Neural cell (in vitro differentiated cells): ENCODE results near the gene SOHLH1. TPM values are rescaled to one million over a fixed set of nuclear protein-coding genes. Genes with fewer than 3 reads are reported as not detected.

Experiments used
- H2AFZ ChIP-seq: fragments of 200-600, 300-800 bp; sonication (generic), shearing (Covaris generic); 2 replicates; pipeline ENCODE4 v1.6.0; 2014; ENCODE audit warnings: low read depth, mild to moderate bottlenecking, antibody characterized with exemption, low read length, moderate library complexity
- H3F3A ChIP-seq: fragments of 200-600 bp; shearing (Covaris generic); 2 replicates; pipeline ENCODE4 v1.6.1; 2016; ENCODE audit warnings: mild to moderate bottlenecking, moderate library complexity, mixed read lengths, antibody characterized with exemption, low read length; ENCODE audit not compliant: insufficient read depth, poor library complexity, severe bottlenecking
- H3K27ac ChIP-seq: fragments of 200-600, 300-800 bp; sonication (generic), shearing (Covaris generic); 2 replicates; pipeline ENCODE4 v1.5.1; 2014; ENCODE audit warnings: mild to moderate bottlenecking, low read length, moderate library complexity
- H3K27me3 ChIP-seq: fragments of 300-800, 200-600 bp; sonication (generic), shearing (Covaris generic); 2 replicates; pipeline ENCODE4 v1.6.0; 2014; ENCODE audit warnings: mild to moderate bottlenecking, low read depth, low read length, moderate library complexity; ENCODE audit not compliant: insufficient read depth
- H3K36me3 ChIP-seq: fragments of 300-800, 200-600 bp; sonication (generic), shearing (Covaris generic); 2 replicates; pipeline ENCODE4 v1.5.1; 2014; ENCODE audit warnings: mild to moderate bottlenecking, antibody characterized with exemption, low read length, moderate library complexity; ENCODE audit not compliant: insufficient read depth
- H3K4me2 ChIP-seq: fragments of 300-800, 200-600 bp; sonication (generic), shearing (Covaris generic); 2 replicates; pipeline ENCODE4 v1.6.0; 2014; ENCODE audit warnings: mild to moderate bottlenecking, low read length
- H3K4me3 ChIP-seq: fragments of 300-800, 200-600 bp; sonication (generic), shearing (Covaris generic); 2 replicates; pipeline ENCODE4 v1.5.1; 2014; ENCODE audit warnings: mild to moderate bottlenecking, low read length, moderate library complexity
- H3K79me2 ChIP-seq: fragments of 200-600 bp; shearing (Covaris generic); replicated peaks from 2 replicates; pipeline ENCODE4 v1.6.0; 2014; ENCODE audit warnings: mild to moderate bottlenecking, low read length, moderate library complexity; ENCODE audit not compliant: insufficient read depth
- H3K9ac ChIP-seq: fragments of 300-800, 200-600 bp; sonication (generic), shearing (Covaris generic); 2 replicates; pipeline ENCODE4 v1.6.1; 2016; ENCODE audit warnings: mild to moderate bottlenecking, low read length, mixed read lengths
- H3K9me2 ChIP-seq: fragments of 200-600 bp; shearing (Covaris generic); 2 replicates; pipeline ENCODE4 v1.6.1; 2016; ENCODE audit warnings: mild to moderate bottlenecking, low read length, mixed read lengths; ENCODE audit not compliant: insufficient read depth
- H3K9me3 ChIP-seq: fragments of 200-600, 300-800 bp; sonication (generic), shearing (Covaris generic); 2 replicates; pipeline ENCODE4 v1.6.1; 2016; ENCODE audit warnings: mild to moderate bottlenecking, mixed run types, low read length, moderate library complexity, mixed read lengths
- H4K20me1 ChIP-seq: fragments of 200-600 bp; shearing (Covaris generic); 2 replicates; pipeline ENCODE4 v1.6.1; 2016; ENCODE audit warnings: mild to moderate bottlenecking, mixed run types; ENCODE audit not compliant: insufficient read depth
- CTCF ChIP-seq: fragments of 450-650 bp; IDR thresholded peaks from 2 replicates; pipeline ENCODE4 v1.5.1; 2014; ENCODE audit warnings: antibody characterized with exemption, mild to moderate bottlenecking, moderate library complexity; ENCODE audit not compliant: poor library complexity, severe bottlenecking
- EP300 ChIP-seq: fragments of 450-650 bp; conservative IDR thresholded peaks from 2 replicates; pipeline ENCODE4 v1.6.1; 2014; ENCODE audit warnings: antibody characterized with exemption, mild to moderate bottlenecking, moderate library complexity; ENCODE audit not compliant: poor library complexity, severe bottlenecking
- EZH2 ChIP-seq: fragments of 200-600, 300-800 bp; shearing (Covaris generic), sonication (generic); IDR thresholded peaks from 2 replicates; pipeline ENCODE4 v1.6.1; 2014; ENCODE audit warnings: antibody characterized with exemption, low read length, borderline replicate concordance, mild to moderate bottlenecking; ENCODE audit not compliant: insufficient read depth, poor library complexity, severe bottlenecking
- MXI1 ChIP-seq: fragments of 450-650 bp; conservative IDR thresholded peaks from 2 replicates; pipeline ENCODE4 v1.6.1; 2014; ENCODE audit warnings: antibody characterized with exemption, mild to moderate bottlenecking; ENCODE audit not compliant: poor library complexity, severe bottlenecking
- POLR2AphosphoS5 ChIP-seq: IDR thresholded peaks from 2 replicates; pipeline ENCODE4 v1.6.1; 2012
- RAD21 ChIP-seq: fragments of 450-650 bp; conservative IDR thresholded peaks from 2 replicates; pipeline ENCODE4 v1.6.1; 2014; ENCODE audit warnings: antibody characterized with exemption, mild to moderate bottlenecking, moderate library complexity
- REST ChIP-seq: IDR thresholded peaks from 2 replicates; pipeline ENCODE4 v1.6.1; 2012; ENCODE audit warnings: borderline replicate concordance
- SMC3 ChIP-seq: fragments of 450-650 bp; conservative IDR thresholded peaks from 2 replicates; pipeline ENCODE4 v1.6.1; 2014; ENCODE audit warnings: antibody characterized with exemption, mild to moderate bottlenecking, moderate library complexity; ENCODE audit not compliant: poor library complexity
- TAF1 ChIP-seq: IDR thresholded peaks from 2 replicates; pipeline ENCODE4 v1.6.1; 2012; ENCODE audit warnings: low read depth
- polyA plus RNA-seq: library from polyadenylated mRNA; depleted of rRNA; stranded (reverse); fragments of >200 nt; gene quantifications from 2 replicates; pipeline ENCODE4 v1.2.3, GENCODE V29; 2014

Gene SOHLH1
- polyA plus RNA-seq, 1 donor from 2014 or later = not detected

DNA sequence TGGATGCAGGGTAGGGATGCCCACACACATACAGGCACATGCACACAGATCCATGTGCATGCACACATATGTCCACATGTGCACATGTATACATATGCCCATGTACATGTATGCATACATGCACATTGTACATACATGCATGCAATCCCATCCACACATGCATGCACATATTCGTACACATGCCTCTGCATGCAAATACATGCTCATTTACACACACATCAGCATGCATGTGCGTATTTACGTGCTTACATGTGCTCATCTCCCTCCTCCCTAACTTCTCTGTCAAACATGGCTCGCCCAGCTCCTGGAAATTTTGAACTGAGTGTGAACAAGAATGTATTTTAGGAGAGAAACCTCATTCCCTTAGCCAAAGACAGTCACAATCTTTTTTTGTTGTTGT lies 8.9 kb upstream of the SOHLH1 start:
- Histone ChIP-seq H3K9me3 (no peaks in the 10 kb centered on the region), H2AFZ (no peak overlapping the region), H3K36me3 (no peaks in the 10 kb centered on the region), H3K27ac (no peak overlapping the region), H3K79me2 (no peaks in the 10 kb centered on the region), H3K4me3 (no peak overlapping the region), H3K27me3 (peaks cover 10% of the 10 kb centered on the region), H3F3A (no peaks in the 10 kb centered on the region), H3K9ac (no peak overlapping the region), H3K4me2 (no peak overlapping the region), H3K9me2 (no peaks in the 10 kb centered on the region), H4K20me1 (no peaks in the 10 kb centered on the region)
- TF ChIP-seq CTCF (no peak), TAF1 (no peak), REST (no peak), SMC3 (no peak), RAD21 (no peak), MXI1 (no peak), EP300 (no peak), POLR2AphosphoS5 (no peak), EZH2 (no peak)

- Histone ChIP-seq H3K9me3 (no peaks in the 10 kb centered on the region), H3F3A (no peaks in the 10 kb centered on the region), H3K9ac (no peak overlapping the region), H3K27me3 (peaks cover 3% of the 10 kb centered on the region), H3K27ac (no peak overlapping the region), H2AFZ (no peak overlapping the region), H3K9me2 (no peaks in the 10 kb centered on the region), H3K36me3 (no peaks in the 10 kb centered on the region), H3K4me3 (no peak overlapping the region), H3K79me2 (no peaks in the 10 kb centered on the region), H4K20me1 (no peaks in the 10 kb centered on the region), H3K4me2 (no peak overlapping the region)
- TF ChIP-seq REST (no peak), MXI1 (no peak), SMC3 (no peak), CTCF (no peak), EZH2 (no peak), RAD21 (no peak), EP300 (no peak), POLR2AphosphoS5 (no peak), TAF1 (no peak)
Observed at GRCh38 chr9:135707252-135708138, 8.2 kb upstream of the SOHLH1 start.
